ENCODE measurements around the gene STX11.

DNA sequence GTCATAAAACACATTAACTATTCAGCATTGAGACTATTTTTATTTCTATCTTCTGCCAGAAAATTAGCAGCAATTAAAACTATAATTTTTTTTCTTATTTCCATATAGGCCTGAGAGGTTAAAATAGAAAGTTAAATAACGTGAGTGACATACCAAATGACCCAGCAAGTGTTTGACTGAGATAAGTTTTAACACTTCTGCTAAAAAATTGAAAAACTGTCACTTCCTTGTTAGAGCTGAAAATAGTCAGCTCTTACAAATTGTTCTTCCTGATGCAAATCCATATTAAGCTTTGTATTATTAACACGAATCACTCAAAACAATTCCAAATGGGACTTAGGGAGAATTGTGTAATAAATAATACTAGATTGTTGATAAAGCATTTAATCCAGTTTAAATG, 26.5 kb upstream of the STX11 start:
- TF ChIP-seq, protein P1, sequence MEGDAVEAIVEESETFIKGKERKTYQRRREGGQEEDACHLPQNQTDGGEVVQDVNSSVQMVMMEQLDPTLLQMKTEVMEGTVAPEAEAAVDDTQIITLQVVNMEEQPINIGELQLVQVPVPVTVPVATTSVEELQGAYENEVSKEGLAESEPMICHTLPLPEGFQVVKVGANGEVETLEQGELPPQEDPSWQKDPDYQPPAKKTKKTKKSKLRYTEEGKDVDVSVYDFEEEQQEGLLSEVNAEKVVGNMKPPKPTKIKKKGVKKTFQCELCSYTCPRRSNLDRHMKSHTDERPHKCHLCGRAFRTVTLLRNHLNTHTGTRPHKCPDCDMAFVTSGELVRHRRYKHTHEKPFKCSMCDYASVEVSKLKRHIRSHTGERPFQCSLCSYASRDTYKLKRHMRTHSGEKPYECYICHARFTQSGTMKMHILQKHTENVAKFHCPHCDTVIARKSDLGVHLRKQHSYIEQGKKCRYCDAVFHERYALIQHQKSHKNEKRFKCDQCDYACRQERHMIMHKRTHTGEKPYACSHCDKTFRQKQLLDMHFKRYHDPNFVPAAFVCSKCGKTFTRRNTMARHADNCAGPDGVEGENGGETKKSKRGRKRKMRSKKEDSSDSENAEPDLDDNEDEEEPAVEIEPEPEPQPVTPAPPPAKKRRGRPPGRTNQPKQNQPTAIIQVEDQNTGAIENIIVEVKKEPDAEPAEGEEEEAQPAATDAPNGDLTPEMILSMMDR (IDR thresholded peaks at IDR 0.05), result no peak
- TF ChIP-seq POLR2A (IDR thresholded peaks at IDR 0.05), result no peak
- TF ChIP-seq POLR2AphosphoS5 (IDR thresholded peaks at IDR 0.05), result no peak
- TF ChIP-seq EP300 (IDR thresholded peaks at IDR 0.05), result no peak

All from stomach (tissue), 4 donors.